Keratinocyte (primary cell): Measurements from ENCODE around the gene ACAP2. TPM values are rescaled to one million over a fixed set of nuclear protein-coding genes. Genes with fewer than 3 reads are reported as not detected.

Experiments used
- DNase-seq: peaks from one replicate; pipeline ENCODE4 v3.0.0-alpha.2; 2011; ENCODE audit warnings: low read depth, missing footprints, low spot score
- FAIRE-seq: peaks from 2 replicates; lab custom pipeline; 2011; peaks lifted over from hg19 to GRCh38; lab: Jason Lieb, UNC
- H2AFZ ChIP-seq: 2 replicates; pipeline ENCODE4 v1.6.0; 2012; ENCODE audit warnings: low read length, control low read depth, inconsistent platforms; ENCODE audit not compliant: control insufficient read depth
- H3K27ac ChIP-seq: 2 replicates; pipeline ENCODE4 v1.5.1; 2011; ENCODE audit warnings: low read length; ENCODE audit not compliant: control insufficient read depth, insufficient read depth
- H3K27me3 ChIP-seq: 3 replicates; pipeline ENCODE4 v1.6.0; 2011; ENCODE audit warnings: low read length; ENCODE audit not compliant: control insufficient read depth, insufficient read depth; ENCODE audit errors: extremely low read depth
- H3K36me3 ChIP-seq, 2 experiments: 2 replicates in 1 of 2; 3 replicates in 1 of 2; pipeline ENCODE4 v1.5.1; 2011; ENCODE audit warnings: low read length in 2 of 2, mild to moderate bottlenecking in 1 of 2; ENCODE audit not compliant: control insufficient read depth in 2 of 2, insufficient read depth in 2 of 2; ENCODE audit errors: extremely low read depth in 1 of 2
- H3K4me1 ChIP-seq: 3 replicates; pipeline ENCODE4 v1.5.1; 2011; ENCODE audit warnings: low read length; ENCODE audit not compliant: control insufficient read depth, insufficient read depth; ENCODE audit errors: extremely low read depth
- H3K4me2 ChIP-seq: 3 replicates; pipeline ENCODE4 v1.6.0; 2011; ENCODE audit warnings: low read depth, low read length; ENCODE audit not compliant: control insufficient read depth, insufficient read depth; ENCODE audit errors: extremely low read depth
- H3K4me3 ChIP-seq, 3 experiments: fragments of 200-600 bp in 1 of 3; sonication (generic) in 1 of 3; 2 replicates in 2 of 3; 3 replicates in 1 of 3; pipeline ENCODE4 v1.5.1; 2011 to 2016; ENCODE audit warnings: low read length in 3 of 3, mild to moderate bottlenecking in 3 of 3, control low read depth in 2 of 3, inconsistent platforms in 1 of 3, low read depth in 1 of 3, mixed read lengths in 1 of 3, mixed run types in 1 of 3, moderate library complexity in 1 of 3; ENCODE audit not compliant: control insufficient read depth in 2 of 3, insufficient read depth in 2 of 3; ENCODE audit errors: extremely low read depth in 1 of 3
- H3K79me2 ChIP-seq: 2 replicates; pipeline ENCODE4 v1.6.0; 2012; ENCODE audit warnings: low read length; ENCODE audit not compliant: control insufficient read depth, insufficient read depth
- H3K9ac ChIP-seq: 3 replicates; pipeline ENCODE4 v1.6.0; 2011; ENCODE audit warnings: low read length; ENCODE audit not compliant: control insufficient read depth, insufficient read depth; ENCODE audit errors: extremely low read depth
- H3K9me1 ChIP-seq: 3 replicates; pipeline ENCODE4 v1.6.0; 2011; ENCODE audit warnings: low read length; ENCODE audit not compliant: control insufficient read depth, insufficient read depth; ENCODE audit errors: extremely low read depth
- H3K9me3 ChIP-seq: 2 replicates; pipeline ENCODE4 v1.5.1; 2012; ENCODE audit warnings: low read depth, low read length; ENCODE audit not compliant: control insufficient read depth
- H4K20me1 ChIP-seq: 3 replicates; pipeline ENCODE4 v1.6.0; 2011; ENCODE audit warnings: low read length; ENCODE audit not compliant: control insufficient read depth, insufficient read depth; ENCODE audit errors: extremely low read depth
- EZH2 ChIP-seq: IDR thresholded peaks from one replicate; pipeline ENCODE4 v1.6.1; 2012; ENCODE audit warnings: inconsistent platforms, mild to moderate bottlenecking, low read length, moderate library complexity
- dilution Hi-C: fragments of 300-500 bp; cut with MboI; formaldehyde crosslinking; loops from one replicate; pipeline ENCODE4 v1.7.0; 2020; ENCODE audit warnings: low sequenced_read_pairs; ENCODE audit not compliant: extremely low pct_ligation_motif_present
- polyA plus RNA-seq, 5 experiments: library from polyadenylated mRNA; depleted of rRNA in 3 of 5; stranded (reverse) in 3 of 5; stranded (forward) in 1 of 5; unstranded in 1 of 5; fragments of >200 nt; gene quantifications; 1 replicate in 1 of 5; 2 replicates in 3 of 5; 3 replicates in 1 of 5; pipeline versions ENCODE4 v1.2.1 to v1.2.3, GENCODE V29; 2011 to 2012; ENCODE audit warnings: missing spikeins in 2 of 5, low read depth in 1 of 5, low replicate concordance in 1 of 5
- TF ChIP-seq, protein P1 (sequence below), 3 experiments: IDR thresholded peaks in 1 of 3; conservative IDR thresholded peaks in 1 of 3; optimal IDR thresholded peaks in 1 of 3; 2 replicates in 2 of 3; 3 replicates in 1 of 3; pipeline versions ENCODE3 to v1.5.1; 2011; ENCODE audit warnings: low read length in 3 of 3, mild to moderate bottlenecking in 3 of 3, moderate library complexity in 2 of 3, control low read depth in 1 of 3, inconsistent platforms in 1 of 3; ENCODE audit not compliant: insufficient read depth in 2 of 3; ENCODE audit errors: extremely low read depth in 1 of 3

Gene ACAP2
- polyA plus RNA-seq, 1 donor (not counting 4 experiments of a cell fraction or from before 2014, with no cell fraction given): 23.5 TPM

DNA sequence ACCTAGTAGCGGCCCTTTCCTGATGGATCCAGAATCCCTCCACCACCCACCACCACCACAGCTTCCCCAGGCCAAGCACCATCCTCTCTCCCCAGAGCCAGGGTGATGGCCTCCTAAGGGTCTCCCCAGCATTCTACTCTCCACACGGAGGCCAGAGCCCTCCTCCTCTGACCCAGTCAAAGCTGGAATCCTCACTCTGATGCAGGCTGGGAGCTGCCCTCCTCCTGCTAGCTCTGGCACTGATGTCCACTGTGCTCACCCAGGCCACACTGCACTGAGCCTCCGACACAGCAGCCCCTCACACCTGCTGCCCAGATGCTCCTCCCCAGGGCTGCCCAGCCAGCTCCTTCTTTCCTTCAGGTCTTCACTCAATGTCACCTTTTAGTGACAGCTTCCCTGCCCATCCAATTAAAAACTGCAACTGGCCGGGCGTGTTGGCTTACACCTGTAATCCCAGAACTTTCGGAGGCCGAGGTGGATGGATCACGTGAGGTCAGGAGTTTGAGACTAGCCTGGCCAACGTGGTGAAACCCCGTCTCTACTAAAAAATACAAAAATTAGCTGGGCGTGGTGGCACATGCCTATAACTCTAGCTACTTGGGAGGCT lies 192.9 kb downstream of the ACAP2 start:
- Histone ChIP-seq H3K9me1 (no peaks in the 10 kb centered on the region), H3K4me2 (no peak overlapping the region), H3K4me1 (no peaks in the 10 kb centered on the region), H3K9ac (no peak overlapping the region), H3K27me3 (no peaks in the 10 kb centered on the region), H3K79me2 (peaks cover 8% of the 10 kb centered on the region), H3K9me3 (no peaks in the 10 kb centered on the region), H2AFZ (no peak overlapping the region), H3K36me3 (peaks cover 0 to 2% of the 10 kb centered on the region in 2 experiments), H3K27ac (no peak overlapping the region), H4K20me1 (no peaks in the 10 kb centered on the region), H3K4me3 (no peak overlapping the region)
- dilution Hi-C loops: no loop called here
- DNase-seq (no peak), FAIRE-seq (no peak)
- TF ChIP-seq, protein P1, sequence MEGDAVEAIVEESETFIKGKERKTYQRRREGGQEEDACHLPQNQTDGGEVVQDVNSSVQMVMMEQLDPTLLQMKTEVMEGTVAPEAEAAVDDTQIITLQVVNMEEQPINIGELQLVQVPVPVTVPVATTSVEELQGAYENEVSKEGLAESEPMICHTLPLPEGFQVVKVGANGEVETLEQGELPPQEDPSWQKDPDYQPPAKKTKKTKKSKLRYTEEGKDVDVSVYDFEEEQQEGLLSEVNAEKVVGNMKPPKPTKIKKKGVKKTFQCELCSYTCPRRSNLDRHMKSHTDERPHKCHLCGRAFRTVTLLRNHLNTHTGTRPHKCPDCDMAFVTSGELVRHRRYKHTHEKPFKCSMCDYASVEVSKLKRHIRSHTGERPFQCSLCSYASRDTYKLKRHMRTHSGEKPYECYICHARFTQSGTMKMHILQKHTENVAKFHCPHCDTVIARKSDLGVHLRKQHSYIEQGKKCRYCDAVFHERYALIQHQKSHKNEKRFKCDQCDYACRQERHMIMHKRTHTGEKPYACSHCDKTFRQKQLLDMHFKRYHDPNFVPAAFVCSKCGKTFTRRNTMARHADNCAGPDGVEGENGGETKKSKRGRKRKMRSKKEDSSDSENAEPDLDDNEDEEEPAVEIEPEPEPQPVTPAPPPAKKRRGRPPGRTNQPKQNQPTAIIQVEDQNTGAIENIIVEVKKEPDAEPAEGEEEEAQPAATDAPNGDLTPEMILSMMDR (optimal IDR thresholded peaks at IDR 0.05 in 1 of 3, IDR thresholded peaks at IDR 0.05 in 1 of 3, conservative IDR thresholded peaks at IDR 0.05 in 1 of 3; ENCODE audit: extremely low read depth in 1 of 3, insufficient read depth in 2 of 3, low read length in 3 of 3): no peak
- no peak for TF ChIP-seq EZH2

- no peak for DNase-seq
- TF ChIP-seq, protein P1 (optimal IDR thresholded peaks at IDR 0.05 in 1 of 3, IDR thresholded peaks at IDR 0.05 in 1 of 3, conservative IDR thresholded peaks at IDR 0.05 in 1 of 3; ENCODE audit: extremely low read depth in 1 of 3, insufficient read depth in 2 of 3, low read length in 3 of 3): no peak
- no peak for TF ChIP-seq EZH2
- Histone ChIP-seq H3K4me1 (no peaks in the 10 kb centered on the region), H3K9ac (no peak overlapping the region), H3K4me3 (no peak overlapping the region), H4K20me1 (no peaks in the 10 kb centered on the region), H3K9me1 (no peaks in the 10 kb centered on the region), H2AFZ (no peak overlapping the region), H3K27me3 (no peaks in the 10 kb centered on the region), H3K9me3 (no peaks in the 10 kb centered on the region), H3K27ac (no peak overlapping the region), H3K4me2 (no peak overlapping the region), H3K79me2 (peaks cover 8% of the 10 kb centered on the region), H3K36me3 (peaks cover 0 to 2% of the 10 kb centered on the region in 2 experiments)
- dilution Hi-C loops: no loop called here
- FAIRE-seq: no peak
Observed at GRCh38 chr3:195249057-195249770, 193.6 kb downstream of the ACAP2 start.
